OCI-LY7 (cell line): ENCODE results near the gene COPZ2. TPM values are rescaled to one million over a fixed set of nuclear protein-coding genes. Genes with fewer than 3 reads are reported as not detected.

Experiments
- BruUV-seq: library from RNA; stranded (reverse); fragments of 400-500 nt; replicated peaks from 2 replicates; lab custom pipeline; 2021; lab: Mats Ljungman, UMichigan
- CTCF ChIA-PET: fragments of 300-600 bp; sonication (Branson Sonifier 250); formaldehyde crosslinking; loops from one replicate; lab custom pipeline; 2022; ENCODE audit warnings: antibody characterized with exemption; ENCODE audit not compliant: unreplicated experiment; lab: Charles Lee
- POLR2A ChIA-PET: fragments of 300-600 bp; sonication (Branson Sonifier 250); formaldehyde crosslinking; loops from one replicate; lab custom pipeline; 2022; ENCODE audit warnings: antibody characterized with exemption; lab: Charles Lee
- DNase-seq: peaks from one replicate; pipeline ENCODE4 v3.0.0-alpha.2; 2015; ENCODE audit warnings: low spot score
- H2AFZ ChIP-seq: fragments of 200-600 bp; sonication (generic), shearing (Covaris generic); 2 replicates; pipeline ENCODE4 v1.6.1; 2014; ENCODE audit warnings: mild to moderate bottlenecking, antibody characterized with exemption, low read length, moderate library complexity
- H3K27ac ChIP-seq: fragments of 200-600 bp; sonication (generic); 2 replicates; pipeline ENCODE4 v1.5.1; 2014; ENCODE audit warnings: mixed run types, low read depth, mild to moderate bottlenecking, moderate library complexity, low read length, inconsistent platforms; ENCODE audit not compliant: poor library complexity, severe bottlenecking
- H3K36me3 ChIP-seq: fragments of 200-600 bp; sonication (generic); 2 replicates; pipeline ENCODE4 v1.6.1; 2014; ENCODE audit warnings: mild to moderate bottlenecking, antibody characterized with exemption, low read length, moderate library complexity, mixed read lengths; ENCODE audit not compliant: insufficient read depth
- H3K4me1 ChIP-seq: fragments of 200-600 bp; sonication (generic); 2 replicates; pipeline ENCODE4 v1.5.1; 2014; ENCODE audit warnings: mild to moderate bottlenecking, low read length; ENCODE audit not compliant: insufficient read depth, poor library complexity, severe bottlenecking
- H3K4me2 ChIP-seq: fragments of 200-600 bp; sonication (generic); 2 replicates; pipeline ENCODE4 v1.6.1; 2014; ENCODE audit warnings: mild to moderate bottlenecking, low read length
- H3K4me3 ChIP-seq: fragments of 200-600 bp; sonication (generic); 2 replicates; pipeline ENCODE4 v1.5.1; 2014; ENCODE audit warnings: mild to moderate bottlenecking, low read depth, low read length; ENCODE audit not compliant: poor library complexity, severe bottlenecking
- H3K79me2 ChIP-seq: fragments of 200-600 bp; sonication (generic); 2 replicates; pipeline ENCODE4 v1.6.1; 2016; ENCODE audit warnings: low read depth, mild to moderate bottlenecking, low read length, moderate library complexity, mixed read lengths; ENCODE audit not compliant: insufficient read depth
- H3K9me2 ChIP-seq: fragments of 200-600 bp; sonication (generic); 2 replicates; pipeline ENCODE4 v1.6.1; 2016; ENCODE audit warnings: mild to moderate bottlenecking, low read length, mixed read lengths; ENCODE audit not compliant: insufficient read depth
- H3K9me3 ChIP-seq: fragments of 200-600 bp; sonication (generic); 2 replicates; pipeline ENCODE4 v1.6.1; 2014; ENCODE audit warnings: mild to moderate bottlenecking, mixed run types, low read length, mixed read lengths
- H4K20me1 ChIP-seq: fragments of 200-600 bp; sonication (generic); 2 replicates; pipeline ENCODE4 v1.6.1; 2014; ENCODE audit warnings: mild to moderate bottlenecking, antibody characterized with exemption, low read length, moderate library complexity, mixed read lengths; ENCODE audit not compliant: insufficient read depth
- EZH2phosphoT487 ChIP-seq: fragments of 200-600 bp; sonication (generic); IDR thresholded peaks from 2 replicates; pipeline ENCODE4 v1.6.1; 2018; ENCODE audit warnings: low read depth, borderline replicate concordance, mild to moderate bottlenecking, mixed run types, antibody characterized with exemption, low read length, moderate library complexity, mixed read lengths
- intact Hi-C: fragments of 100-400 bp; cut with micrococcal nuclease; formaldehyde crosslinking; loops from one replicate; pipeline ENCODE4 v1.10.0; 2022; ENCODE audit not compliant: unreplicated experiment
- total RNA-seq, 2 experiments: library from RNA; depleted of rRNA in 1 of 2; stranded (reverse); fragments of >200 nt in 1 of 2; shearing (Covaris generic) in 1 of 2; gene quantifications; 2 replicates each; pipeline ENCODE4 v1.2.3, GENCODE V29; 2014 to 2022
- TF ChIP-seq, protein P1 (sequence below): fragments of 200-600 bp; sonication (generic); conservative IDR thresholded peaks from 2 replicates; pipeline ENCODE4 v1.5.1; 2014; ENCODE audit warnings: mild to moderate bottlenecking, antibody characterized with exemption, low read length, moderate library complexity, mixed read lengths

The COPZ2 gene
- total RNA-seq, 2 experiments from 2014 or later, result 1.2 to 1.7 TPM

DNA sequence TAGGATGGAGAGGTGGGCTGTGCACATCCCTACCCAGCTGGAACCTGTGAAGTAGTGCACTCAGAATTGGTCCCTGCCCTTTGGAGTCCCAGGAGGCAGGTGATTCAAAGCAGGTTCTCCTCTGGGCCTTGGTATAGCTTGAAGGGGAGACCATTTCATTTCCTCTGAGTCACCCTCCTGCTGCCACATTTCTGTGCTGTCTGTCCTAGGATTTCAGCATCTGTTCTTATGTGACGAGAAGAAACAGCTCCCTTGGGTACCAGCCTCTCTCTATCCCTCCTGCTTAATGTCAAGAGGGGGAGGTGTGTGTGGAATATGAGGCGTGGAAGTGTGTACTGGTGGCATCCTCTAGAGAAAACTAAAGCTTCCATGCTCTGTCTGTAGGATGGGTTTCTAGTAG, 5.6 kb upstream of the COPZ2 start:
- H3K36me3 ChIP-seq, result no peaks in the 10 kb centered on the region
- POLR2A ChIA-PET, result interaction anchor here (0.6 to 1.2 kb wide), 3 partner anchors 10 to 1270 kb away, joined by 3 to 4 read pairs (median 4); no protein-coding TSS in a partner anchor
- no peak overlapping the region for H3K4me2 ChIP-seq

DNA sequence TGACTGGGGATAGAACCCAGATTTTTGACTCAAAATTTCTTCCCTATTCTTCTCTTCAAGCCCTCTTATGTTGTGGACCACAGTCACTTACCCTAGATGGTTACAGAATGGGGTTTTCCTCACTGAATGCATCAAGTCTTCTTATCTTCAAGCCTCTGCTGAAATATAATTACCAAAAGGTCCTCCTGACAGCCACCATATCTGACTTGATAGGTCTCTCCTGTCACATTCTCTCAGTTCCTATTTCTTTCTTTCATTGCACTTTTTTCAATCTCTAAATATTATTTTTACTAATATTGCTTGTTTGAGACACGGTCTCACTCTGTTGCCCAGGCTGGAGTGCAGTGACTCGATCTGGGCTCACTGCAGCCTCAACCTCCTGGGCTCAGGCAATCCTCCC, 1.1 kb upstream of the COPZ2 start:
- intact Hi-C loops, result no loop called here
- Histone ChIP-seq H3K79me2 (no peaks in the 10 kb centered on the region), H3K4me1 (no peaks in the 10 kb centered on the region), H3K4me3 (no peak overlapping the region), H3K27ac (no peak overlapping the region), H3K9me2 (no peaks in the 10 kb centered on the region), H3K9me3 (no peaks in the 10 kb centered on the region), H2AFZ (no peak overlapping the region), H3K36me3 (no peaks in the 10 kb centered on the region), H3K4me2 (no peak overlapping the region), H4K20me1 (no peaks in the 10 kb centered on the region)
- DNase-seq, result no peak
- BruUV-seq, result no TSS peak
- CTCF ChIA-PET, result interaction anchor here (0.7 kb wide), 1 partner anchor 17 kb away, joined by 3 read pairs; no protein-coding TSS in a partner anchor
- POLR2A ChIA-PET, result no interaction called here
- TF ChIP-seq EZH2phosphoT487, result no peak
- TF ChIP-seq, protein P1, sequence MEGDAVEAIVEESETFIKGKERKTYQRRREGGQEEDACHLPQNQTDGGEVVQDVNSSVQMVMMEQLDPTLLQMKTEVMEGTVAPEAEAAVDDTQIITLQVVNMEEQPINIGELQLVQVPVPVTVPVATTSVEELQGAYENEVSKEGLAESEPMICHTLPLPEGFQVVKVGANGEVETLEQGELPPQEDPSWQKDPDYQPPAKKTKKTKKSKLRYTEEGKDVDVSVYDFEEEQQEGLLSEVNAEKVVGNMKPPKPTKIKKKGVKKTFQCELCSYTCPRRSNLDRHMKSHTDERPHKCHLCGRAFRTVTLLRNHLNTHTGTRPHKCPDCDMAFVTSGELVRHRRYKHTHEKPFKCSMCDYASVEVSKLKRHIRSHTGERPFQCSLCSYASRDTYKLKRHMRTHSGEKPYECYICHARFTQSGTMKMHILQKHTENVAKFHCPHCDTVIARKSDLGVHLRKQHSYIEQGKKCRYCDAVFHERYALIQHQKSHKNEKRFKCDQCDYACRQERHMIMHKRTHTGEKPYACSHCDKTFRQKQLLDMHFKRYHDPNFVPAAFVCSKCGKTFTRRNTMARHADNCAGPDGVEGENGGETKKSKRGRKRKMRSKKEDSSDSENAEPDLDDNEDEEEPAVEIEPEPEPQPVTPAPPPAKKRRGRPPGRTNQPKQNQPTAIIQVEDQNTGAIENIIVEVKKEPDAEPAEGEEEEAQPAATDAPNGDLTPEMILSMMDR, result no peak

More for the DNA sequence above, 5.6 kb upstream of the COPZ2 start:
- DNase-seq, result no peak
- CTCF ChIA-PET, result no interaction called here
- Histone ChIP-seq H3K79me2 (peaks cover 17% of the 10 kb centered on the region; the same call in 1 of the 2 replicates), H3K27ac (no peak overlapping the region), H3K4me1 (peaks cover 22% of the 10 kb centered on the region), H3K9me2 (no peaks in the 10 kb centered on the region), H2AFZ (no peak overlapping the region), H3K9me3 (no peaks in the 10 kb centered on the region), H3K4me3 (no peak overlapping the region), H4K20me1 (no peaks in the 10 kb centered on the region)
- intact Hi-C loops, result no loop called here
- no peak for TF ChIP-seq EZH2phosphoT487
- TF ChIP-seq, protein P1, result no peak
- BruUV-seq, result no TSS peak

DNA sequence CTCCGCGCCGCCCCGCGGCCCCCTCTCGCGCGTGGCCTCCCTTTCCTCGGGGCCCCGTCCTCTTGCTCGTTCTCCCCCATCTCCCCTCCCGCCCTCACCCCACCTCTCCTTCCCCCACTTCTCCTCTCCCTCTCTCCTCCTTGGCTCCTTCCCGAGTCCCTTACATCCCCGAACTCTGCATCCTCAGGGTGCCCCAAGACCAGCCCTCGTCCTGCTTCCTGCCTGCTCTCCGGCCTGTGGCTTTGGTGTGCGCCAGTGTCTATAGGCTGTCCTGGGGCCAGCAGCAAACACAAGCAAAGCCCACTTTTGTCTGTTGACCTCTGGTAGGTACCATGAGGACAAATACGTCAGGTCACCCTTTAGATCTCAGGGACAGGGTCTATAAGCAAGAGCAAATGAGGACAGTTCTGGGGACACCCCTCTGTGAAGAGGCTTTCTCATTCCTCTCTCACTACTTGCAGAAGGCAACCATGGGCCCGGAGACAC, 284 bp upstream of the COPZ2 start:
- no peak for DNase-seq
- Histone ChIP-seq H3K79me2 (no peaks in the 10 kb centered on the region), H3K4me1 (no peaks in the 10 kb centered on the region), H3K9me2 (no peaks in the 10 kb centered on the region), H3K9me3 (no peaks in the 10 kb centered on the region), H3K36me3 (no peaks in the 10 kb centered on the region), H3K4me3 (no peak overlapping the region), H3K4me2 (no peak overlapping the region), H2AFZ (no peak overlapping the region), H4K20me1 (no peaks in the 10 kb centered on the region), H3K27ac (no peak overlapping the region)
- intact Hi-C loops, result no loop called here
- no peak; the same call in 1 of the 2 replicates for TF ChIP-seq EZH2phosphoT487
- TF ChIP-seq, protein P1, result no peak
- ChIA-PET CTCF (no interaction called here), POLR2A (no interaction called here)
- BruUV-seq, result no TSS peak
